HG02763 (cell line): ENCODE results near the gene HLA-F.

Experiments
- ATAC-seq: cut with Tn5 transposase; IDR thresholded peaks from one replicate; pipeline ENCODE4 v1.9.1; 2021; ENCODE audit warnings: mild to moderate bottlenecking, moderate library complexity; ENCODE audit not compliant: unreplicated experiment

Gene HLA-F

GRCh38 chr6:29759457-29759856 is 36.2 kb downstream of the HLA-F start:
- no peak for ATAC-seq

- no peak for ATAC-seq
These were observed 37.1 kb downstream of the HLA-F start for GRCh38 chr6:29760328-29760727.

- no peak for ATAC-seq
These were observed 38.8 kb downstream of the HLA-F start for GRCh38 chr6:29762051-29762450.

GRCh38 chr6:29762781-29763214 is 39.6 kb downstream of the HLA-F start:
- no peak for ATAC-seq

GRCh38 chr6:29763491-29764289 is 40.5 kb downstream of the HLA-F start:
- ATAC-seq: no peak

GRCh38 chr6:29764422-29765196 is 41.4 kb downstream of the HLA-F start:
- ATAC-seq: no peak

GRCh38 chr6:29769336-29769735 is 46.1 kb downstream of the HLA-F start:
- no peak for ATAC-seq

GRCh38 chr6:29770306-29770705 is 47.1 kb downstream of the HLA-F start:
- no peak for ATAC-seq

- no peak for ATAC-seq
These were observed 53.5 kb downstream of the HLA-F start for GRCh38 chr6:29776684-29777083.
